ENCODE measurements around the gene SMAD7. TPM values are rescaled to one million over a fixed set of nuclear protein-coding genes. Genes with fewer than 3 reads are reported as not detected.

SMAD7 gene
- total and polyA plus RNA-seq, 10 of the 15 experiments (the other 5 are each of a cell fraction or from before 2014, with no cell fraction given), result 1.3 to 22.5 (median 8.0) TPM

DNA sequence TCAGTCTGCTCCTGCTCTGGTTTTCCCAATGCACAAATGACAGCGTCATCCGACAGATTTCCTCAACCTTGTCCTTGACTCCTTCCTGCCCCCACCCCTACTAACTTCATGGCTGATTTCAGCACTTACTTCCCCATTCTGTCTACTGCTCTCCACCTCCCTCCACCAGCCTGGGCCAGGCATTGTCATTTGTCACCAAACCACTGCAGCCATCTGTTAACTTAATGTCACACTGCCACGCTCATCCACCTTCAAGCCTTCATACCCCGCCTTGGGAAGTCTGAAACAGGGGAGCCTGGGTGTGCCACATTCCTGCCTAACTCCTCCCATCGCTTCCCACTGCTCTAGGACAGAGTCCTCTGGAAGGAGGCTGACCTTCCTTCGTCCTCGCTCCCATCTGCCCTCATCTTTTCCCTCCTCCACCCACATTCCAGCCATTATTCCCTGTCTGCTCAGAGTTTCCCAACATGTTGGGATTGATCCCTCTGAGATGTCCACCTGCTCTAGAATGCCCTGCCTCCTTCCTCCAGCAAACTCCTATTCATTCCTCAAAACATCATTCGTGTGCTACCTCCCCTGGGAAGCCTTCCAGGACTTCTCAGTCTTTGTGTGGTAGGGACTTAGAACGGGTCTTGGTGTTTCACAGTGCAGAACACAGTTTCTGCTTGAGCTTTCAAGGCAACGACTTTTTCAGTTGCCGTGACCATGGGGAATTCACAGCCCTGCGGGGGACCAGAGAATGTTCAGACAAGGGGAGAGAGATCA lies 42.2 kb upstream of the SMAD7 start:
- Histone ChIP-seq H3K4me2 (ENCODE audit: control insufficient read depth, insufficient read depth) (no peak overlapping the region), H3K27me3 (replicated peaks in 1 of 2; ENCODE audit: control insufficient read depth in 2 of 2, insufficient read depth in 2 of 2, low read length in 1 of 2) (no peaks in the 10 kb centered on the region; a peak in 1 of 4 replicates)
- in situ Hi-C loops (cut with MboI), result no loop called here

More for the DNA sequence above, 42.2 kb upstream of the SMAD7 start:
- H3K27ac ChIP-seq (ENCODE audit: control insufficient read depth, insufficient read depth), result no peak overlapping the region
- peak; percentile 83 for ATAC-seq
- H3K9me3 ChIP-seq (replicated peaks; ENCODE audit: control insufficient read depth, insufficient read depth, low read length), result no peaks in the 10 kb centered on the region
- TF ChIP-seq ATF7 (IDR thresholded peaks at IDR 0.05; ENCODE audit: low read depth) (peak; percentile 11; the same call in 1 of the 2 replicates), ZNF217 (IDR thresholded peaks at IDR 0.05) (no peak), IKZF1 (conservative IDR thresholded peaks at IDR 0.05) (0 out of 2 replicates have a peak, but pooled peaks have one; percentile 42), YBX1 (IDR thresholded peaks at IDR 0.05) (no peak), IKZF2 (IDR thresholded peaks at IDR 0.05) (peak; percentile 65 to 67), NBN (IDR thresholded peaks at IDR 0.05) (0 out of 2 replicates have a peak, but pooled peaks have one; percentile 41), MTA2 (IDR thresholded peaks at IDR 0.05; ENCODE audit: low read depth) (0 out of 2 replicates have a peak, but pooled peaks have one; percentile 19)
- TF ChIP-seq, protein P1, sequence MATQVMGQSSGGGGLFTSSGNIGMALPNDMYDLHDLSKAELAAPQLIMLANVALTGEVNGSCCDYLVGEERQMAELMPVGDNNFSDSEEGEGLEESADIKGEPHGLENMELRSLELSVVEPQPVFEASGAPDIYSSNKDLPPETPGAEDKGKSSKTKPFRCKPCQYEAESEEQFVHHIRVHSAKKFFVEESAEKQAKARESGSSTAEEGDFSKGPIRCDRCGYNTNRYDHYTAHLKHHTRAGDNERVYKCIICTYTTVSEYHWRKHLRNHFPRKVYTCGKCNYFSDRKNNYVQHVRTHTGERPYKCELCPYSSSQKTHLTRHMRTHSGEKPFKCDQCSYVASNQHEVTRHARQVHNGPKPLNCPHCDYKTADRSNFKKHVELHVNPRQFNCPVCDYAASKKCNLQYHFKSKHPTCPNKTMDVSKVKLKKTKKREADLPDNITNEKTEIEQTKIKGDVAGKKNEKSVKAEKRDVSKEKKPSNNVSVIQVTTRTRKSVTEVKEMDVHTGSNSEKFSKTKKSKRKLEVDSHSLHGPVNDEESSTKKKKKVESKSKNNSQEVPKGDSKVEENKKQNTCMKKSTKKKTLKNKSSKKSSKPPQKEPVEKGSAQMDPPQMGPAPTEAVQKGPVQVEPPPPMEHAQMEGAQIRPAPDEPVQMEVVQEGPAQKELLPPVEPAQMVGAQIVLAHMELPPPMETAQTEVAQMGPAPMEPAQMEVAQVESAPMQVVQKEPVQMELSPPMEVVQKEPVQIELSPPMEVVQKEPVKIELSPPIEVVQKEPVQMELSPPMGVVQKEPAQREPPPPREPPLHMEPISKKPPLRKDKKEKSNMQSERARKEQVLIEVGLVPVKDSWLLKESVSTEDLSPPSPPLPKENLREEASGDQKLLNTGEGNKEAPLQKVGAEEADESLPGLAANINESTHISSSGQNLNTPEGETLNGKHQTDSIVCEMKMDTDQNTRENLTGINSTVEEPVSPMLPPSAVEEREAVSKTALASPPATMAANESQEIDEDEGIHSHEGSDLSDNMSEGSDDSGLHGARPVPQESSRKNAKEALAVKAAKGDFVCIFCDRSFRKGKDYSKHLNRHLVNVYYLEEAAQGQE (IDR thresholded peaks at IDR 0.05; ENCODE audit: low read depth, low read length), result no peak
- TF ChIP-seq, protein P2, sequence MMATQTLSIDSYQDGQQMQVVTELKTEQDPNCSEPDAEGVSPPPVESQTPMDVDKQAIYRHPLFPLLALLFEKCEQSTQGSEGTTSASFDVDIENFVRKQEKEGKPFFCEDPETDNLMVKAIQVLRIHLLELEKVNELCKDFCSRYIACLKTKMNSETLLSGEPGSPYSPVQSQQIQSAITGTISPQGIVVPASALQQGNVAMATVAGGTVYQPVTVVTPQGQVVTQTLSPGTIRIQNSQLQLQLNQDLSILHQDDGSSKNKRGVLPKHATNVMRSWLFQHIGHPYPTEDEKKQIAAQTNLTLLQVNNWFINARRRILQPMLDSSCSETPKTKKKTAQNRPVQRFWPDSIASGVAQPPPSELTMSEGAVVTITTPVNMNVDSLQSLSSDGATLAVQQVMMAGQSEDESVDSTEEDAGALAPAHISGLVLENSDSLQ (IDR thresholded peaks at IDR 0.05), result peak; percentile 28; the same call in 1 of the 2 replicates
- CTCF ChIA-PET, result no interaction called here
- no TSS peak for BruUV-seq (replicated peaks)
- H3K36me3 ChIP-seq (ENCODE audit: control insufficient read depth in 2 of 2, insufficient read depth in 2 of 2, low read length in 1 of 2), result no peaks in the 10 kb centered on the region
- WGBS (ENCODE audit: insufficient coverage, insufficient replicate concordance, low lambda C conversion rate, missing lambda C conversion rate), result 26% methylated on average over 12 of the region's 12 CpGs
- H2AFZ ChIP-seq (ENCODE audit: control insufficient read depth, low read depth, low read length), result peak overlapping the region; percentile 2; the same call in 1 of the 2 replicates
- H3K4me1 ChIP-seq (ENCODE audit: control insufficient read depth, insufficient read depth, low read length), result no peaks in the 10 kb centered on the region; the same call in 1 of the 2 replicates
- RAD21 ChIA-PET (ENCODE audit: unreplicated experiment), result no interaction called here
- peak; percentile 13 for DNase-seq (ENCODE audit: low read depth, low spot score)
- no peak overlapping the region for H3K9ac ChIP-seq (ENCODE audit: control insufficient read depth, insufficient read depth, low read length)
- no peak overlapping the region for H3K4me3 ChIP-seq
- intact Hi-C loops (cut with micrococcal nuclease; ENCODE audit: unreplicated experiment), result no loop called here
- POLR2A ChIA-PET, result no interaction called here
- no peak for FAIRE-seq
- H3K79me2 ChIP-seq (ENCODE audit: control insufficient read depth, insufficient read depth, low read length), result no peaks in the 10 kb centered on the region
- H4K20me1 ChIP-seq (ENCODE audit: control insufficient read depth, insufficient read depth), result no peaks in the 10 kb centered on the region
- SMC1A ChIA-PET (ENCODE audit: uncharacterized antibody, unreplicated experiment), result interaction anchor here (0.6 kb wide), 1 partner anchor 853 kb away, joined by 3 read pairs; no protein-coding TSS in a partner anchor
